Astrocyte of the spinal cord (primary cell): ENCODE measurements around the gene SLC9A2.

ENCODE experiments used
- DNase-seq: peaks from one replicate; pipeline ENCODE4 v3.0.0; 2011; ENCODE audit warnings: low read depth, low spot score
- H3K4me3 ChIP-seq: 2 replicates; pipeline ENCODE4 v1.5.1; 2011; ENCODE audit warnings: low read depth, mild to moderate bottlenecking, low read length, moderate library complexity
- CTCF ChIP-seq: IDR thresholded peaks from 2 replicates; pipeline ENCODE4 v1.5.1; 2012; ENCODE audit warnings: low read depth, mild to moderate bottlenecking, low read length, inconsistent platforms
- in situ Hi-C: cut with HindIII; loops from 2 replicates; pipeline ENCODE4 v1.10.0; 2017; ENCODE audit warnings: low sequenced_read_pairs

Gene SLC9A2

GRCh38 chr2:102664471-102664909 is 45.1 kb downstream of the SLC9A2 start:
- in situ Hi-C loops: no loop called here
- H3K4me3 ChIP-seq: no peak overlapping the region
- no peak for DNase-seq
- TF ChIP-seq CTCF: no peak

- no peak for TF ChIP-seq CTCF
- no peak overlapping the region for H3K4me3 ChIP-seq
- in situ Hi-C loops: no loop called here
- DNase-seq: no peak
Observed at GRCh38 chr2:102667072-102667471, 47.7 kb downstream of the SLC9A2 start.

GRCh38 chr2:102668171-102668570 is 48.8 kb downstream of the SLC9A2 start:
- in situ Hi-C loops: no loop called here
- no peak overlapping the region for H3K4me3 ChIP-seq
- DNase-seq: no peak
- TF ChIP-seq CTCF: no peak

- TF ChIP-seq CTCF: no peak
- DNase-seq: no peak
Observed at GRCh38 chr2:102669401-102669800, 50.0 kb downstream of the SLC9A2 start.

GRCh38 chr2:102672107-102672776 is 52.9 kb downstream of the SLC9A2 start:
- DNase-seq: no peak

More at GRCh38 chr2:102669401-102669800, 50.0 kb downstream of the SLC9A2 start:
- H3K4me3 ChIP-seq: no peak overlapping the region
- in situ Hi-C loops: no loop called here

GRCh38 chr2:102674370-102674769 is 55.0 kb downstream of the SLC9A2 start:
- in situ Hi-C loops: no loop called here

More at GRCh38 chr2:102672107-102672776, 52.9 kb downstream of the SLC9A2 start:
- no peak for TF ChIP-seq CTCF
- in situ Hi-C loops: no loop called here
- H3K4me3 ChIP-seq: no peak overlapping the region

More at GRCh38 chr2:102674370-102674769, 55.0 kb downstream of the SLC9A2 start:
- no peak overlapping the region for H3K4me3 ChIP-seq
- no peak for DNase-seq
- TF ChIP-seq CTCF: no peak
